ENCODE results near the gene GOPC. TPM values are rescaled to one million over a fixed set of nuclear protein-coding genes. Genes with fewer than 3 reads are reported as not detected.

The GOPC gene
- total and polyA plus RNA-seq, 2 of the 13 experiments (the other 11 are each of a cell fraction or from before 2014, with no cell fraction given): 20.9 to 41.5 TPM

GRCh38 chr6:117585647-117586046, 16.7 kb downstream of the GOPC start:
- Histone ChIP-seq H2AFZ (ENCODE audit: low read length) (no peak overlapping the region), H3K36me3 (replicated peaks in 1 of 2; ENCODE audit: control insufficient read depth in 1 of 2, insufficient read depth in 2 of 2, low read length in 2 of 2) (peaks cover 10 to 35% of the 10 kb centered on the region in 2 experiments), H4K20me1 (ENCODE audit: insufficient read depth, low read length) (no peaks in the 10 kb centered on the region; the same call in 1 of the 2 replicates), H3K4me3 (replicated peaks in 1 of 3; ENCODE audit: insufficient read depth in 1 of 3, low read depth in 2 of 3, low read length in 3 of 3) (no peak overlapping the region), H3K9me3 (ENCODE audit: low read length) (no peaks in the 10 kb centered on the region), H3K79me2 (ENCODE audit: insufficient read depth, low read length) (peaks cover 46% of the 10 kb centered on the region), H3K27me3 (ENCODE audit: control insufficient read depth in 1 of 2, insufficient read depth in 2 of 2, low read length in 2 of 2) (no peaks in the 10 kb centered on the region), H3K9ac (ENCODE audit: insufficient read depth, low read depth, low read length) (no peak overlapping the region), H3K4me2 (ENCODE audit: low read depth, low read length) (no peak overlapping the region), H3K27ac (ENCODE audit: extremely low read length, insufficient read depth, low read length) (no peak overlapping the region), H3K4me1 (ENCODE audit: insufficient read depth, low read length) (no peaks in the 10 kb centered on the region)
- intact Hi-C loops (cut with micrococcal nuclease; ENCODE audit: unreplicated experiment) (no loop called here), in situ Hi-C loops (cut with HindIII; ENCODE audit: extremely low pct_ligation_motif_present, low pct_unique_long_range_greater_than_20kb) (no loop called here)
- FAIRE-seq: no peak
- DNase-seq (ENCODE audit: low spot score): no peak
- no peak for ATAC-seq
- ChIA-PET CTCF (ENCODE audit: low intra/inter-chr PET ratio, low total read pairs) (no interaction called here), POLR2A (interaction anchor here (0.8 kb wide), 1 partner anchor 17 kb away, joined by 3 read pairs; the partner anchor contains the start of gene GOPC)
- BruUV-seq (replicated peaks): no TSS peak
- TF ChIP-seq DZIP1 (CRISPR knock-in tag; IDR thresholded peaks at IDR 0.05) (no peak), ZNF296 (CRISPR knock-in tag; conservative IDR thresholded peaks at IDR 0.05) (no peak), RFXANK (CRISPR knock-in tag; IDR thresholded peaks at IDR 0.05) (no peak), ZBTB1 (CRISPR knock-in tag; IDR thresholded peaks at IDR 0.05; ENCODE audit: borderline replicate concordance) (no peak), ZNF383 (CRISPR knock-in tag; IDR thresholded peaks at IDR 0.05; ENCODE audit: borderline replicate concordance) (no peak), RNF219 (CRISPR knock-in tag; IDR thresholded peaks at IDR 0.05) (no peak), JUND (CRISPR knock-in tag; IDR thresholded peaks at IDR 0.05) (no peak), MXD1 (CRISPR knock-in tag; IDR thresholded peaks at IDR 0.05) (no peak), HIVEP1 (CRISPR knock-in tag; IDR thresholded peaks at IDR 0.05) (no peak), ZNF205 (CRISPR knock-in tag; IDR thresholded peaks at IDR 0.05) (no peak), ZNF644 (CRISPR knock-in tag; IDR thresholded peaks at IDR 0.05; ENCODE audit: low read depth) (no peak), ZBTB10 (CRISPR knock-in tag; IDR thresholded peaks at IDR 0.05; ENCODE audit: borderline replicate concordance) (no peak), TRAFD1 (CRISPR knock-in tag; IDR thresholded peaks at IDR 0.05; ENCODE audit: borderline replicate concordance) (no peak), ZNF275 (CRISPR knock-in tag; IDR thresholded peaks at IDR 0.05; ENCODE audit: borderline replicate concordance) (no peak)
